PC-3 (cell line): ENCODE results near the gene CACNA1B.

ENCODE experiments used
- CTCF ChIP-seq: fragments of 300-600 bp; sonication (generic); conservative IDR thresholded peaks from 2 replicates; pipeline ENCODE4 v1.5.1; 2017; ENCODE audit warnings: antibody characterized with exemption, low read depth, mild to moderate bottlenecking, low read length
- EZH2 ChIP-seq: fragments of 300-600 bp; sonication (generic); IDR thresholded peaks from one replicate; pipeline ENCODE4 v1.6.1; 2017; ENCODE audit warnings: antibody characterized with exemption, mild to moderate bottlenecking, low read length; ENCODE audit not compliant: unreplicated experiment
- EZH2phosphoT487 ChIP-seq: fragments of 300-600 bp; sonication (generic); IDR thresholded peaks from 2 replicates; pipeline ENCODE4 v1.6.1; 2018; ENCODE audit warnings: mild to moderate bottlenecking, antibody characterized with exemption, low read length, borderline replicate concordance

DNA sequence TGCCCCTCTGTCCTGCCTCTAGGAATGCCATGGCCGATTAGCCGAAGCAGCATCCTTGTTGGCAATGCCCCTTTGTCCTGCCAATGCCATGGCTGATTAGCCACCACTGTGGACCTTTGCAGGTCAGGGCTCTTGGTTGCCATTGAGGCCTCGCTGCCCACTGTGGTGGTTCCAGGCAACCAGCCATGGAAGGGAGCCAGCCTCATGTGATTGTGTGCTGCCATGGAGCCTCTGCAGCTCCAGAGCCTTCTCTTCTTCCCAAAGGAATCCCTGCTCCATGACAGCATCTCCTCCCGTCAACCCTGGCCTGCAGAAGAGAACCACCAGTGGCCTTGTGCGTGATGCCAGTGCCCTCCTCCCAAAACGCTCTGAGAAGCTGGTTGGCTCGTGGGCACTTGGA, 187.0 kb downstream of the CACNA1B start:
- TF ChIP-seq CTCF = no peak
- no peak for TF ChIP-seq EZH2
- no peak for TF ChIP-seq EZH2phosphoT487
